LHCN-M2 (cell line): Measurements from ENCODE around the gene PLA2G10. TPM values are rescaled to one million over a fixed set of nuclear protein-coding genes. Genes with fewer than 3 reads are reported as not detected.

Experiments
- total RNA-seq: library from RNA; depleted of rRNA; stranded (reverse); fragments of >200 nt; gene quantifications from 2 replicates; pipeline ENCODE4 v1.2.3, GENCODE V29; 2014; rRNA removed

PLA2G10 gene
- total RNA-seq, 1 experiment from 2014 or later = not detected

Other genes with a start within 250 kb of the PLA2G10 start
- 29.8 and 41.6 TPM in 2 replicates for gene PARN, start 64.0 kb downstream of the PLA2G10 start, total RNA-seq
- gene BFAR, start 61.4 kb downstream of the PLA2G10 start, total RNA-seq = 61.4 and 63.5 TPM in 2 replicates
- 0.29 and 0.58 TPM in 2 replicates for gene NPIPA3, start 9.1 kb upstream of the PLA2G10 start, total RNA-seq
- 0.57 TPM in 1 of 2 replicates, not detected in the other for gene NPIPA2, start 48.2 kb upstream of the PLA2G10 start, total RNA-seq
- 77.2 and 88.2 TPM in 2 replicates for gene NOMO1, start 139.4 kb upstream of the PLA2G10 start, total RNA-seq
- 36.0 and 54.5 TPM in 2 replicates for gene NPIPA1, start 243.1 kb upstream of the PLA2G10 start, total RNA-seq